GM06990 (cell line): ENCODE measurements around the gene HBG1.
A peak's percentile ranks its signal among the peaks of the same experiment; 100 is the strongest.

ENCODE experiments used
- DNase-seq: peaks from one replicate; pipeline ENCODE4 v3.0.0-alpha.2; 2011; ENCODE audit not compliant: insufficient read length; ENCODE audit errors: extremely low read depth
- H3K27me3 ChIP-seq: replicated peaks from 2 replicates; pipeline ENCODE4 v1.6.0; 2011; ENCODE audit warnings: low read length; ENCODE audit not compliant: control insufficient read depth, insufficient read depth
- H3K36me3 ChIP-seq: 2 replicates; pipeline ENCODE4 v1.5.1; 2011; ENCODE audit warnings: low read length; ENCODE audit not compliant: control insufficient read depth, insufficient read depth
- H3K4me3 ChIP-seq: replicated peaks from 2 replicates; pipeline ENCODE4 v1.5.1; 2011; ENCODE audit warnings: low read depth, mild to moderate bottlenecking, control low read depth, low read length
- CTCF ChIP-seq: IDR thresholded peaks from 2 replicates; pipeline ENCODE4 v1.5.1; 2011; ENCODE audit warnings: low read length, control low read depth, mild to moderate bottlenecking, inconsistent platforms; ENCODE audit not compliant: insufficient read depth, poor library complexity, severe bottlenecking

The HBG1 gene

GRCh38 chr11:5281596-5281995 lies 31.9 kb upstream of the HBG1 start:
- TF ChIP-seq CTCF, result no peak

GRCh38 chr11:5280582-5281102 lies 31.0 kb upstream of the HBG1 start:
- TF ChIP-seq CTCF, result no peak
- Histone ChIP-seq H3K4me3 (no peak overlapping the region), H3K27me3 (no peaks in the 10 kb centered on the region), H3K36me3 (no peaks in the 10 kb centered on the region)
- DNase-seq, result peak; percentile 53

More at GRCh38 chr11:5281596-5281995, 31.9 kb upstream of the HBG1 start:
- Histone ChIP-seq H3K36me3 (no peaks in the 10 kb centered on the region), H3K4me3 (no peak overlapping the region), H3K27me3 (no peaks in the 10 kb centered on the region)
- DNase-seq, result no peak

- no peak for TF ChIP-seq CTCF
- H3K4me3 ChIP-seq, result no peak overlapping the region
Measured at GRCh38 chr11:5279471-5280090, 29.9 kb upstream of the HBG1 start.

GRCh38 chr11:5277807-5278382 lies 28.2 kb upstream of the HBG1 start:
- no peak for DNase-seq
- no peaks in the 10 kb centered on the region for H3K27me3 ChIP-seq
- TF ChIP-seq CTCF, result no peak
- H3K36me3 ChIP-seq, result no peaks in the 10 kb centered on the region
- no peak overlapping the region for H3K4me3 ChIP-seq

More at GRCh38 chr11:5279471-5280090, 29.9 kb upstream of the HBG1 start:
- Histone ChIP-seq H3K36me3 (no peaks in the 10 kb centered on the region), H3K27me3 (no peaks in the 10 kb centered on the region)
- no peak for DNase-seq

- no peak for TF ChIP-seq CTCF
- no peak for DNase-seq
- Histone ChIP-seq H3K27me3 (no peaks in the 10 kb centered on the region), H3K4me3 (no peak overlapping the region), H3K36me3 (no peaks in the 10 kb centered on the region)
Measured at GRCh38 chr11:5276697-5277096, 27.0 kb upstream of the HBG1 start.
